RWPE2 (cell line): ENCODE results near the gene EPS15.

Experiments used
- ATAC-seq: fragments of 200-7000 bp; cut with Tn5 transposase; 3 replicates; pipeline ENCODE4 v1.9.1; 2021; ENCODE audit warnings: low read depth
- DNase-seq: peaks from one replicate; pipeline ENCODE4 v3.0.0-alpha.2; 2020; ENCODE audit warnings: low spot score
- H3K27ac ChIP-seq: fragments of 450-650 bp; 2 replicates; pipeline ENCODE4 v1.5.1; 2017; ENCODE audit warnings: mild to moderate bottlenecking; ENCODE audit not compliant: poor library complexity, severe bottlenecking
- H3K27me3 ChIP-seq: fragments of 250-450 bp; sonication (Bioruptor Pico); 2 replicates; pipeline ENCODE4 v1.5.1; 2021; ENCODE audit warnings: mild to moderate bottlenecking, moderate library complexity; ENCODE audit not compliant: insufficient read depth, poor library complexity, severe bottlenecking
- H3K36me3 ChIP-seq: fragments of 250-450 bp; sonication (Bioruptor Pico); 2 replicates; pipeline ENCODE4 v1.5.1; 2020; ENCODE audit warnings: low read depth, mild to moderate bottlenecking, moderate library complexity
- H3K4me1 ChIP-seq: fragments of 250-450 bp; sonication (Bioruptor Pico); 2 replicates; pipeline ENCODE4 v1.5.1; 2021; ENCODE audit warnings: mild to moderate bottlenecking, moderate library complexity; ENCODE audit not compliant: insufficient read depth, poor library complexity, severe bottlenecking
- H3K4me3 ChIP-seq: fragments of 250-450 bp; sonication (Bioruptor Pico); 2 replicates; pipeline ENCODE4 v1.5.1; 2021; ENCODE audit warnings: mild to moderate bottlenecking, moderate library complexity; ENCODE audit not compliant: severe bottlenecking
- H3K9me3 ChIP-seq: fragments of 250-450 bp; sonication (Bioruptor Pico); 2 replicates; pipeline ENCODE4 v1.5.1; 2021; ENCODE audit warnings: mild to moderate bottlenecking, moderate library complexity; ENCODE audit not compliant: severe bottlenecking
- TF ChIP-seq, protein P1 (sequence below): fragments of 450-650 bp; IDR thresholded peaks from one replicate; pipeline ENCODE4 v1.5.1; 2017; ENCODE audit warnings: mild to moderate bottlenecking, moderate library complexity; ENCODE audit not compliant: poor library complexity, severe bottlenecking

The EPS15 gene

DNA sequence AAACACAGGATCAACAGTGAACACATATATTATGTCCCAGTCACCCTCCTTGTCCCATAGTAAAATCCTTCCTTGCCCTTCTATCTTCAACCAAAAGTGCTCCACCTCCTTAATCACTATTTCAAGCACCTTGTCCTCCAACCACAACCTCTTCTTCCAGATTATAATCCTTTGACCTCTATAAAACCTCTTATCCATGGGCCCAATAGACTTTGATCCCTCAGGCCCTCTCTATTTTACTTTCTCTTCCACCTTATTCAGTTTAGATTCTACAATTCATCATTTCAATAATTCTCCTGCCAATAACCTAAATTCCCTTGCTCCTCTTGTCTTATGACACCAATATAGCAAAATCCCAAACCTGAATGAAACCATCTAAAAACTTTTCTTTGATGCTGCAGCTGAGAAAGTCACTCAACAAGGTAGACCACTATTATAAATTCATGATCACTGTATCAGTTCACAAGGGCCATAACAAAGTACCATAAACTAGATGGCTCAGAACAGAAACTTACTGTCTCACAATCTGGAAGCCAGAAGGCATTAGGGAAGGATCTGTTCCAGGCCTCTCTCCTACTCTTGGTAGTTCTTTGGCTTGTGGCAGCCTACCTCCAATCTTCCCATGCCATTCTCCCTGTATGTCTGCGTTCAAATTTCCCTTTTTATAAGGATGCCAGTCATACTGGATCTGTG is 24.8 kb downstream of the EPS15 start:
- Histone ChIP-seq H3K36me3 (0 out of 2 replicates have a peak, but pooled peaks cover 3% of the 10 kb centered on the region), H3K4me3 (no peak overlapping the region), H3K9me3 (no peaks in the 10 kb centered on the region), H3K4me1 (peaks cover 10% of the 10 kb centered on the region), H3K27ac (no peak overlapping the region), H3K27me3 (no peaks in the 10 kb centered on the region)
- ATAC-seq (no peak), DNase-seq (no peak)
- TF ChIP-seq, protein P1, sequence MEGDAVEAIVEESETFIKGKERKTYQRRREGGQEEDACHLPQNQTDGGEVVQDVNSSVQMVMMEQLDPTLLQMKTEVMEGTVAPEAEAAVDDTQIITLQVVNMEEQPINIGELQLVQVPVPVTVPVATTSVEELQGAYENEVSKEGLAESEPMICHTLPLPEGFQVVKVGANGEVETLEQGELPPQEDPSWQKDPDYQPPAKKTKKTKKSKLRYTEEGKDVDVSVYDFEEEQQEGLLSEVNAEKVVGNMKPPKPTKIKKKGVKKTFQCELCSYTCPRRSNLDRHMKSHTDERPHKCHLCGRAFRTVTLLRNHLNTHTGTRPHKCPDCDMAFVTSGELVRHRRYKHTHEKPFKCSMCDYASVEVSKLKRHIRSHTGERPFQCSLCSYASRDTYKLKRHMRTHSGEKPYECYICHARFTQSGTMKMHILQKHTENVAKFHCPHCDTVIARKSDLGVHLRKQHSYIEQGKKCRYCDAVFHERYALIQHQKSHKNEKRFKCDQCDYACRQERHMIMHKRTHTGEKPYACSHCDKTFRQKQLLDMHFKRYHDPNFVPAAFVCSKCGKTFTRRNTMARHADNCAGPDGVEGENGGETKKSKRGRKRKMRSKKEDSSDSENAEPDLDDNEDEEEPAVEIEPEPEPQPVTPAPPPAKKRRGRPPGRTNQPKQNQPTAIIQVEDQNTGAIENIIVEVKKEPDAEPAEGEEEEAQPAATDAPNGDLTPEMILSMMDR: no peak

DNA sequence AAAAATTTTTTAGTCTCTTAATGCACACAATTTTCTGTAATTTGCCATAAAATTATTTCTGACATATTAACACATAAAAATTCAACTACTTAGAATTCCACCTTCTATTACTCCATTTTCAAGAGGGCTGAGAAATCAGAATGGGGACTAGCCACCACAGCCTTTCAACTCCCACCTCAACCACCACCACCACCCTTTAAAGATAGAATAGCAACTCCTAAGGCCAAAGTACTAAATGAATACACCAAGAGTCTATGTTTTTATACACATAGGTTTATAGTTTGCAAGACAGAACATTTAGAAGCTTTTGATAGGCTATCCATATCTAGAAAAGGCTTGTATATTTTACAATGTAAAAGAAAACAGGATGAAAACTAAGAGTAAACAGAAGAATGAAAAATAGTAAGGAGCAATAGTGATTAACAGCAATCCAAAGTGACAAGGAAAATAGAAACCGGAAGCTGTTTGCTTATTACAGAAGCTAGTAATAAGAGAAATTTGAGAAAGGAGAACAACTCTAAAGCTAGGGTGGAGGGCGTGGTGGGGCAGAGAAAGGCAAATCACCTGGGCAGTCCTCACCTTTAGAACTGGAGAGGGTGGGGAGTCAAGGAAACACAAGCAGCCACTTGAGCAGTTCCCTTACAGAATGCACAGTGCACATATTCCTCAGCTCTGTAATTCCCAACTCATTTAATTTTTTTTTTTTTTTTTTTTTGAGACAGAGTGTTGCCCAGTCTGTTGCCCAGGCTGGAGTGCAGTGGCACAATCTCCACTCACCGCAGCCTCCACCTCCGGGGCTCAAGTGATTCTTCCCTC is 27.7 kb downstream of the EPS15 start:
- TF ChIP-seq, protein P1: no peak
- 0 out of 2 replicates have a peak, but pooled peaks cover 3% of the 10 kb centered on the region for H3K36me3 ChIP-seq
- H3K27ac ChIP-seq: peak overlapping the region; percentile 10
- peaks cover 10% of the 10 kb centered on the region for H3K4me1 ChIP-seq
- ATAC-seq: peak; percentile 63
- no peak for DNase-seq
- no peak overlapping the region for H3K4me3 ChIP-seq
- H3K9me3 ChIP-seq: no peaks in the 10 kb centered on the region
- no peaks in the 10 kb centered on the region for H3K27me3 ChIP-seq

- Histone ChIP-seq H3K27ac (no peak overlapping the region), H3K9me3 (no peaks in the 10 kb centered on the region)
Observed at GRCh38 chr1:51489472-51489871, 29.6 kb downstream of the EPS15 start.

DNA sequence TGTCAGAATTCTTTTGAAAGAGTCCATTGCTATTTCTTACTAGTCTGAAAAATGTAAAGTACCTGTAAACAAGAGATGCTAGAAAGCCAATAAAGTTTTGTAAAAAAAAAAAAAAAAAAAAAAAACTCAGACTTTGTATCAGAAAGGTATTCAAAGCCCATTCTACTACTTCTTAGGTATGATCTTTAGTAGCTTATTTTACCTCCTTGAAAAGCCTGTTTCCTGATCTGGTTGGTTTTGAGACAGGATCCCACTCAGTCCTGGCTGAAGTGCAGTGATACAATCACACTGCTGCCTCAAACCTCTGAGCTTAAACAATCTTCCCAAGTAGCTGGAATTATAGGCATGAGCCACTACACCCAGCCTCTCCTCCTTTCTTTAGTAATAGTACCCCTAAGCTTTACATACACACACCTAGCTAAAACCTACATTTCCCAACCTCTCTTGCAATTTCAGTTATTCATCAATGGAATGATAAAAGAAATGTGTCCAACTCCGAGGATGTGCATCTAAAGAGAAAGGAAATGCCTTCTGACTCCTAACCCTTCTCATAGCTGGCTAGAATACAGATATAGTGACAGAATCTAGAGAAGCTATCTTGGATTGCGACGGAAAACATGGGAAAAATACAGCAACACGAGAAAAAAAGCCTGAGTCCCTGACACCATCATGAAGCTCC is 30.6 kb downstream of the EPS15 start:
- Histone ChIP-seq H3K27me3 (no peaks in the 10 kb centered on the region), H3K9me3 (no peaks in the 10 kb centered on the region), H3K27ac (no peak overlapping the region), H3K4me1 (peaks cover 10% of the 10 kb centered on the region), H3K4me3 (no peak overlapping the region), H3K36me3 (0 out of 2 replicates have a peak, but pooled peaks cover 3% of the 10 kb centered on the region)
- DNase-seq: no peak
- no peak; the same call in 2 of the 3 replicates for ATAC-seq
- TF ChIP-seq, protein P1: no peak

More at GRCh38 chr1:51489472-51489871, 29.6 kb downstream of the EPS15 start:
- H3K4me1 ChIP-seq: peaks cover 10% of the 10 kb centered on the region
- H3K36me3 ChIP-seq: 0 out of 2 replicates have a peak, but pooled peaks cover 3% of the 10 kb centered on the region
- no peak overlapping the region for H3K4me3 ChIP-seq
- TF ChIP-seq, protein P1: no peak
- no peaks in the 10 kb centered on the region for H3K27me3 ChIP-seq
- DNase-seq: no peak
- no peak for ATAC-seq
